AML-193 (cell line): ENCODE data around the gene SLC29A2.

Experiments
- DNase-seq, 2 experiments: peaks; one replicate each; lab custom pipeline; 2025; lab: John Stamatoyannopoulos, UW

SLC29A2 gene

GRCh38 chr11:66371627-66372415 is at the start of gene SLC29A2:
Gene SLC29A2, minus strand, starts transcription at chr11:66371760. Its CDS starts 169 bp downstream, at chr11:66371591.
- no peak for DNase-seq

GRCh38 chr11:66420671-66421476 is 49.3 kb upstream of the SLC29A2 start, which contains the start of gene NPAS4:
Gene NPAS4, plus strand, starts transcription at chr11:66421035. Its CDS starts 145 bp downstream, at chr11:66421180.
- no peak for DNase-seq

GRCh38 chr11:66419825-66420224 is 48.3 kb upstream of the SLC29A2 start:
- DNase-seq: no peak

- no peak for DNase-seq
Measured at GRCh38 chr11:66418986-66419308, 47.4 kb upstream of the SLC29A2 start.

GRCh38 chr11:66418168-66418985 is 46.8 kb upstream of the SLC29A2 start:
- peak; percentile 48 to 59 for DNase-seq

GRCh38 chr11:66417000-66417399 is 45.4 kb upstream of the SLC29A2 start:
- no peak for DNase-seq

- no peak for DNase-seq
Measured at GRCh38 chr11:66415423-66415822, 43.9 kb upstream of the SLC29A2 start.

- no peak for DNase-seq
Measured at GRCh38 chr11:66414120-66414934, 42.8 kb upstream of the SLC29A2 start.

GRCh38 chr11:66413167-66413566 is 41.6 kb upstream of the SLC29A2 start:
- no peak for DNase-seq

- DNase-seq: no peak
Measured at GRCh38 chr11:66412110-66412509, 40.5 kb upstream of the SLC29A2 start.

- no peak for DNase-seq
Measured at GRCh38 chr11:66411323-66411722, 39.8 kb upstream of the SLC29A2 start.

GRCh38 chr11:66410191-66410590 is 38.6 kb upstream of the SLC29A2 start:
- DNase-seq: no peak

- no peak for DNase-seq
Measured at GRCh38 chr11:66409226-66409625, 37.7 kb upstream of the SLC29A2 start.

GRCh38 chr11:66408488-66409214 is 37.1 kb upstream of the SLC29A2 start:
- peak; percentile 71 to 72 for DNase-seq

- DNase-seq: no peak
Measured at GRCh38 chr11:66407651-66408050, 36.1 kb upstream of the SLC29A2 start.

- DNase-seq: no peak
Measured at GRCh38 chr11:66393954-66394353, 22.4 kb upstream of the SLC29A2 start.

GRCh38 chr11:66391322-66391721 is 19.8 kb upstream of the SLC29A2 start:
- no peak for DNase-seq

- peak; percentile 58 to 64 for DNase-seq
Measured at GRCh38 chr11:66388780-66389386, 17.3 kb upstream of the SLC29A2 start.

GRCh38 chr11:66386171-66387069 is 14.9 kb upstream of the SLC29A2 start:
- peak; percentile 70 to 78 for DNase-seq
